OCI-LY1 (cell line): ENCODE results near the gene RFNG.

Experiments used
- H2AFZ ChIP-seq: fragments of 200-600 bp; sonication (generic), shearing (Covaris generic); 2 replicates; pipeline ENCODE4 v1.6.0; 2014; ENCODE audit warnings: antibody characterized with exemption, mild to moderate bottlenecking, low read length
- H3F3A ChIP-seq: fragments of 200-600 bp; sonication (generic), shearing (Covaris generic); 2 replicates; pipeline ENCODE4 v1.6.0; 2014; ENCODE audit warnings: mild to moderate bottlenecking, antibody characterized with exemption, low read length, moderate library complexity; ENCODE audit not compliant: insufficient read depth
- H3K27ac ChIP-seq: fragments of 200-600 bp; sonication (generic); 2 replicates; pipeline ENCODE4 v1.5.1; 2014; ENCODE audit warnings: low read length, mixed run types, mild to moderate bottlenecking, low read depth; ENCODE audit not compliant: poor library complexity, severe bottlenecking
- H3K27me3 ChIP-seq: fragments of 200-600 bp; sonication (generic); 2 replicates; pipeline ENCODE4 v1.6.0; 2014; ENCODE audit warnings: antibody characterized with exemption, mild to moderate bottlenecking, low read length, moderate library complexity; ENCODE audit not compliant: insufficient read depth
- H3K36me3 ChIP-seq: fragments of 200-600 bp; sonication (generic); 2 replicates; pipeline ENCODE4 v1.6.1; 2014; ENCODE audit warnings: mild to moderate bottlenecking, antibody characterized with exemption, low read length, moderate library complexity, mixed read lengths; ENCODE audit not compliant: insufficient read depth
- H3K4me1 ChIP-seq: fragments of 200-600 bp; sonication (generic); 2 replicates; pipeline ENCODE4 v1.5.1; 2014; ENCODE audit warnings: mild to moderate bottlenecking, low read length, moderate library complexity; ENCODE audit not compliant: insufficient read depth, severe bottlenecking
- H3K4me2 ChIP-seq: fragments of 200-600 bp; sonication (generic), shearing (Covaris generic); 2 replicates; pipeline ENCODE4 v1.6.1; 2014; ENCODE audit warnings: low read length
- H3K4me3 ChIP-seq: fragments of 200-600 bp; sonication (generic); 2 replicates; pipeline ENCODE4 v1.5.1; 2014; ENCODE audit warnings: low read length, low read depth, mild to moderate bottlenecking, mixed read lengths; ENCODE audit not compliant: poor library complexity, severe bottlenecking
- H3K79me2 ChIP-seq: fragments of 200-600 bp; shearing (Covaris generic); 2 replicates; pipeline ENCODE4 v1.6.1; 2016; ENCODE audit warnings: mixed run types, low read length, mixed read lengths; ENCODE audit not compliant: insufficient read depth
- H3K9ac ChIP-seq: fragments of 200-600 bp; sonication (generic), shearing (Covaris generic); 2 replicates; pipeline ENCODE4 v1.6.1; 2014; ENCODE audit warnings: mild to moderate bottlenecking, low read length, mixed read lengths
- H3K9me2 ChIP-seq: fragments of 200-600 bp; sonication (generic), shearing (Covaris generic); 2 replicates; pipeline ENCODE4 v1.6.1; 2014; ENCODE audit warnings: low read depth, mild to moderate bottlenecking, low read length, mixed read lengths
- H3K9me3 ChIP-seq: fragments of 200-600 bp; shearing (Covaris generic); 2 replicates; pipeline ENCODE4 v1.6.1; 2014; ENCODE audit warnings: low read length, mixed read lengths
- H4K20me1 ChIP-seq: fragments of 200-600 bp; sonication (generic), shearing (Covaris generic); 2 replicates; pipeline ENCODE4 v1.6.0; 2016; ENCODE audit warnings: mild to moderate bottlenecking, low read length; ENCODE audit not compliant: insufficient read depth
- EZH2 ChIP-seq: fragments of 200-600 bp; sonication (generic), shearing (Covaris generic); IDR thresholded peaks from 2 replicates; pipeline ENCODE4 v1.8.0; 2017; ENCODE audit warnings: borderline replicate concordance, mixed run types, mild to moderate bottlenecking, antibody characterized with exemption, low read length, moderate library complexity, mixed read lengths
- TF ChIP-seq, protein P1 (sequence below): fragments of 200-600 bp; sonication (generic), shearing (Covaris generic); IDR thresholded peaks from 2 replicates; pipeline ENCODE4 v1.5.1; 2017; ENCODE audit warnings: mild to moderate bottlenecking, antibody characterized with exemption, low read length, moderate library complexity, mixed read lengths

The RFNG gene

GRCh38 chr17:82094931-82095776, 43.5 kb upstream of the RFNG start:
- no peak overlapping the region for H3K9ac ChIP-seq
- no peaks in the 10 kb centered on the region for H3K9me3 ChIP-seq
- no peaks in the 10 kb centered on the region for H4K20me1 ChIP-seq
- H3K27ac ChIP-seq: no peak overlapping the region
- H3K36me3 ChIP-seq: peaks cover 61% of the 10 kb centered on the region
- H2AFZ ChIP-seq: no peak overlapping the region
- TF ChIP-seq, protein P1, sequence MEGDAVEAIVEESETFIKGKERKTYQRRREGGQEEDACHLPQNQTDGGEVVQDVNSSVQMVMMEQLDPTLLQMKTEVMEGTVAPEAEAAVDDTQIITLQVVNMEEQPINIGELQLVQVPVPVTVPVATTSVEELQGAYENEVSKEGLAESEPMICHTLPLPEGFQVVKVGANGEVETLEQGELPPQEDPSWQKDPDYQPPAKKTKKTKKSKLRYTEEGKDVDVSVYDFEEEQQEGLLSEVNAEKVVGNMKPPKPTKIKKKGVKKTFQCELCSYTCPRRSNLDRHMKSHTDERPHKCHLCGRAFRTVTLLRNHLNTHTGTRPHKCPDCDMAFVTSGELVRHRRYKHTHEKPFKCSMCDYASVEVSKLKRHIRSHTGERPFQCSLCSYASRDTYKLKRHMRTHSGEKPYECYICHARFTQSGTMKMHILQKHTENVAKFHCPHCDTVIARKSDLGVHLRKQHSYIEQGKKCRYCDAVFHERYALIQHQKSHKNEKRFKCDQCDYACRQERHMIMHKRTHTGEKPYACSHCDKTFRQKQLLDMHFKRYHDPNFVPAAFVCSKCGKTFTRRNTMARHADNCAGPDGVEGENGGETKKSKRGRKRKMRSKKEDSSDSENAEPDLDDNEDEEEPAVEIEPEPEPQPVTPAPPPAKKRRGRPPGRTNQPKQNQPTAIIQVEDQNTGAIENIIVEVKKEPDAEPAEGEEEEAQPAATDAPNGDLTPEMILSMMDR: no peak
- TF ChIP-seq EZH2: no peak
- H3K4me3 ChIP-seq: peak overlapping the region; percentile 97
- H3K79me2 ChIP-seq: peaks cover 19% of the 10 kb centered on the region
- no peak overlapping the region for H3K4me2 ChIP-seq
- H3K27me3 ChIP-seq: no peaks in the 10 kb centered on the region
- H3F3A ChIP-seq: no peaks in the 10 kb centered on the region
- no peaks in the 10 kb centered on the region for H3K9me2 ChIP-seq
- peaks cover 27% of the 10 kb centered on the region for H3K4me1 ChIP-seq

DNA sequence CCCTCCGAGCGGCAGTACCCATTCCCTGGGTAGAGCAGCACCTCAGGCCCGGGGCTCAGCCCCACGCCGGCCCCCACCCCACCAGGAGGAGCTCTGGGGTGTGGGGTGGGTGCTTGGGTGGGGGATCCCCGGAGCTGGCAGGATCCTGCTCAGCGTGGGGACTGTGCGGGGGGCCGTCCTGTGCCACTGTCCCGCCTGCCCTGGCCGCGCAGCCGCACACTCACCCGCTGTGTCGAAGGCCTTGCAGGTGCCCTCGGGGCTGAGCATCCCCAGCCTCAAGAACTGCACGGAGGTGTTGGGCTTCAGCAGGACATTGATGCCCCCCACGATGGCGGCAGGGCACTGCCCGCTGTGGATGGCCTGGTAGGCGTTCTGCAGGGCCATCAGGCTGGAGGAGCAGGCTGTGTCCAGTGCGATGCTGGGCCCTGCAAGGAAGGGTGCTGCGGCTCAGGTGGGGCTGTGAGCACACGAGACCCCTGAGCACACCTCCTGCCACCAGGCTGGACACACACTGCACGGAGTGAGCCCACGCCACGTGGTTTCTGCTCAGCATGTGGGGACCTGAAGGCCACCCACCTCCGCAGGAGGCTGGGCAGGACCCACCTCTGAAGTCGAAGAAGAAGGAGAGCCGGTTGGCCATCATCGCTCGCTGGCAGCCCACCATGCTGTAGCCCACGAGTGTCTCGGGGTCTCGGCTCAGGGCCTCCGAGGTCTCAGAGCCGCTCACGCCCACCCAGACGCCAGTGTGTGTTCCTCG, 41.6 kb upstream of the RFNG start:
- Histone ChIP-seq H3K4me1 (peaks cover 14% of the 10 kb centered on the region), H3K27ac (no peak overlapping the region), H3K4me3 (no peak overlapping the region), H2AFZ (no peak overlapping the region), H3F3A (no peaks in the 10 kb centered on the region), H3K9me3 (no peaks in the 10 kb centered on the region), H3K27me3 (no peaks in the 10 kb centered on the region), H3K9me2 (no peaks in the 10 kb centered on the region), H4K20me1 (no peaks in the 10 kb centered on the region), H3K79me2 (peaks cover 19% of the 10 kb centered on the region), H3K9ac (no peak overlapping the region), H3K36me3 (peaks cover 81% of the 10 kb centered on the region), H3K4me2 (no peak overlapping the region)
- TF ChIP-seq, protein P1: no peak
- no peak for TF ChIP-seq EZH2

- Histone ChIP-seq H3K27ac (no peak overlapping the region), H3K9me3 (no peaks in the 10 kb centered on the region), H3F3A (no peaks in the 10 kb centered on the region), H3K27me3 (no peaks in the 10 kb centered on the region), H3K4me3 (no peak overlapping the region), H4K20me1 (no peaks in the 10 kb centered on the region), H3K9me2 (no peaks in the 10 kb centered on the region), H3K9ac (no peak overlapping the region), H3K79me2 (peaks cover 19% of the 10 kb centered on the region), H3K4me1 (peaks cover 14% of the 10 kb centered on the region), H2AFZ (no peak overlapping the region), H3K4me2 (no peak overlapping the region), H3K36me3 (peaks cover 86% of the 10 kb centered on the region)
- TF ChIP-seq, protein P1: no peak
Measured at GRCh38 chr17:82092628-82092994, 41.0 kb upstream of the RFNG start.
